Measurements from ENCODE around the gene UBE2D2.

UBE2D2 gene

DNA sequence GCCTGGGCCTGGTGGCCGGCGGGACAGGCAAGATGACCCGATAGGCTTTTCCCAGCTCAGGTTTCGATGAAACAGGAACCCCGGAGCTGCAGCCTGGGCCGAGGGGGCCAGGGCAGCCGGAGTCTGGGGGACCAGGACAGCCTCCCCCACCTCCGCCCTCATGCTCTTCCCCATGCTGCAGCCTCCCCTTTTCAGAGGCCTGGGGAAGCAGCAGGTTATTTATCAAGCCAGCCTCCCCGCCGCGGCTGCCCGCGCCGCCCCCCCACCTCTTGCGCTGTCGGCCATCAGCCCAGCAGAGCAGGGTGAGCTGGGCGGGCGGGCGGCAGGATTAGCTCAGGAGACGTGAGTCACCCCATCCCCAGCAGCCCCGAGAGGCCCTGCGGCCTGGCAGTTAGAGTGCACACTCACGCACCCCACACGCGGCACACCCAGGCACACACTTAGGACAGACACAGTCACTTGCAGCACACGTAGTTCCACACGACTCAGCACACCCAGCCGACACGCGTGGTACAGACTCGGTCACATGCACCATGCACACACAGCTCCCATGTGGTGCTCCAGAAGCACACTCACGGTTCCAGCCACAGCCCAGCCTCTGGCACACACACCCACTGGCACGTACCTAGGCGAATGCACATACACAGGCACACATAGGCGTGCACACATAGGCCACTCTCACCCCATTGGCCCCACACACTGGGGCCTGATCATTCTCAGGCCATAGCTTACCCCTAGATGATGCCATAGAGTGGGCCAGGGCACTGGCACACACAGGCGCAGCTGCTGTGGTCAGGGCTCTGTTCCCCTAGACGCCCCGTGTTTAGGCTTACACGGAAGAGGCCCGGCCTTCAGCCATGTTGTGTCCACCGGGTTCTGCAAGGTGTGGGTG, 100.0 kb downstream of the UBE2D2 start:
- no peak for DNase-seq (ENCODE audit: low read depth)

DNA sequence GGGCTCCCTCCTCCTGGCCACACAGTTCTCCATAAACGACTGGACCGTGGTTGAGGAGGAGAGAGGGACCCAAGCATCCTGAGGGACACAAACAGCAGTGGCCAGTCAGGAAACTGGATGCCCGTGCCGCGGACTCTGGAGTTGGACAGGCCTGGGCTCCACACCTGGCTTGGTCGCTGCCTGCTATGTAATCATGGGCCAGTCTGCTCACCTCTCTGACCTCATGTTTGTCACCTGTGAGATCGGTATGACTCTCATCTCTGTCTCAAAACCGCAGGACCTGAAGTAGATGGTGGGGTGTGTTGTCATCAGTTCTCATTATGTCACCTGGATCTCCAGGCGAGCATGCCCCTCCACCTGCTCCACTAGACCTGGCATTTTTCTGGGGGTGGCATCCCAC, 101.5 kb downstream of the UBE2D2 start:
- no peak for DNase-seq (ENCODE audit: low read depth)

DNA sequence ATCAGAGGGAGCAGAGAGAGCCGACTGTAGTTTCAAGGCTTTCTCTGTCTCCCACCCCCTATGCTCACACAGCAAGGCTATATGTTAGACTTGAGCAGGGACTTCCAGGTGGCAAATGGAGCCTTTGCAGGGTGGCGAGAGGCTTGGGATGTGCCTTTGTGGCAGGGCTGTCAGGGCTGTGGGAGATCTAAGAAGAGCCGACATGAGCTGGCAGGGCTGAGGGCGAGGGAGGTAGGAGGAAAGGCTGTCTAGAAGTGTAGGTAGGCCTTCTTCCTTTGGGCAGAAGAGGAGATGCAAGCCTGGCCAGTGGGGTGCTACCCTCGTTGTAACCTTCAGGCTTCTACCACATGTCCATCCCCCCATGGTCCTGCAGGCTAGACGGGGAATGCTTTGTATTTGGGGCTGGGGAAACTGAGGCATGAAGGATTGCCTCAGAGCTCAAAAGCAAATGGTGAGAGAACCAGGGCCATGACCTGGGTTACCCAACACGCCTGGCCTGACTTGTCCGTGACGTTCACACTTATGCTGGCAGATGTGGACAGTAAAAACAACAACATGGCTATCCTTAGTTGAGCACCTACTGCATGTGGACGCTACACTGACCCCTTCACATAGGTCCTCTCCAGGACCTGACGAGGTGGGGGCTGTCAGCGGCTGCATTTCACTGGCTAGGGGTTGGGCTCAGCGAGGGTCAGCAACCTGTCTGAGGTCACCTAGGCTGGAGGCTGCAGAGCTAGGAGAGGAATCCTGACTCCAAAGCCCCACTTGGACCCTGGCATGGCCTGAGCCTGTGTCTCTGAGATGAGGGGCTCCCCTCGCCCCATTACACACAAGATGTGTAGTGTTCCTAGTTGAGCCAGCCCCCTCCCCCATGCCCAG, 102.3 kb downstream of the UBE2D2 start:
- no peak for DNase-seq (ENCODE audit: low read depth)

DNA sequence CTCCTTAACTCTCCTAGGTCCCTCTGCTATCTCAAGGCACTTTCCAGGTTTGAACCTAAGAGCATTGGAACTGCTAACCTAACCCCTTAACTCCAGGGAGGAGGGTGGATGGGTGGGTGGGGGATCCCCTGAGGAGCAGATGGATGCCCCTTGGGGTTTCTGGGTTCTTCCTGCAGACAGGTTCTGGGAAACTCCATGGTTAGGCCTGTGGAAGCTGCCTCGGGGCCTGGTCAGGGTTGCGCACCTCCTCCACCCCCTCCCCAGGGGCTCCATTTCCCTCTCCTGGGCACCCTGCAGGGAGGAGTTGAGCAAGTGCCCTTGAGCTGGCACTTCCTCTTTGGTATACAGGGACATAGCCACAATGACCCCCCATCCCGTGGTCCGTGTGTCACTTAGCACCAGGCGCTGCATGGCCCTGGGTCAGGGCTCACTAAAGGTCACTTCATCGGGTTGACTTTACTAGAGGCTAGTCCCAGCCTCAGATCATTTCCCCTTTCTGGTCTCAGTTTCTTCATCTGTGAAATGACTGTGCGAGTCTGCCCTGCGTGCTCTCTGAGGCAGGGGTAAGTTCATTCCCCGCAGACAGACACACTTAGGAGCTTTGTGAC, 103.1 kb downstream of the UBE2D2 start:
- no peak for DNase-seq (ENCODE audit: low read depth)

GRCh38 chr5:139664727-139665351, 103.7 kb downstream of the UBE2D2 start:
- DNase-seq (ENCODE audit: low read depth), result no peak

DNA sequence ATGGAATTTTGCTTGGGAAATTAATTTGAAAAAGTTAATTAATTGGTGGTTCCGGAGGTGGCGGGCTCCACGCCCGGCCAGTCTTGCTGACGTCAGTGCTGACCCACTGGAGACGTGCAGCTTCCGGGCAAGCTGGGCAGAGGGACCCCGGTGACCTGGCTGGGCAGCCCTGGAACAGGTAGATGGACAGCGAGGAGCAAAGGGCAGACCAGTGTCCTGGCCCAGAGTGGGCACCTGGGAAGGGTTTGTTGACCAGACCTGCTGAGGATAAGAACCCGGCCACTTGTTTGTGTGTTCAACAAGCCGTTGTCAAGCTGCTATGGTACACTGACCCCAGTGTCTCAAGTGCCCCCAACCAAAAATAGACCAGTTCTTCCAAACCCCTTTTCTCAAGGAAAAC, 104.5 kb downstream of the UBE2D2 start:
- DNase-seq (ENCODE audit: low read depth), result no peak

DNA sequence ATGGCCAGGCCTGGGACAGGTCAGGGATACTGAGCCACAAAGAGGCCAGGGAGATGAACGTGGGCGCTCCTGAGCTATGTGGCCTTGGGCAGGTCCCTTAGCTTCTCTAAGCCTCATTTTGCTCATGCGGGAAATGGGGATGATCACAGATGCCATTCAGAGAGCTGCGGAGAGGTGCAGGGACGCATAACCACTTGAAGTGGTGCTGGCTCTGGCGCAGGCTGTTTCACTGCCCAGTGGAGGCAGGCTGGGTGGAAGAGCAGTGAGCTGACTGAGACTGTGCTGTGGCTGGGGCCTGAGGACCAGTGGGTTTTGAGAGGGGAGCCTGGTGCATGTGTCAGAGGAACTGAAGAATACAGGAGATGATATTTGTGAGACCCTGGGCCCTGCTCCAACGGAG, 105.4 kb downstream of the UBE2D2 start:
- DNase-seq (ENCODE audit: low read depth), result no peak

DNA sequence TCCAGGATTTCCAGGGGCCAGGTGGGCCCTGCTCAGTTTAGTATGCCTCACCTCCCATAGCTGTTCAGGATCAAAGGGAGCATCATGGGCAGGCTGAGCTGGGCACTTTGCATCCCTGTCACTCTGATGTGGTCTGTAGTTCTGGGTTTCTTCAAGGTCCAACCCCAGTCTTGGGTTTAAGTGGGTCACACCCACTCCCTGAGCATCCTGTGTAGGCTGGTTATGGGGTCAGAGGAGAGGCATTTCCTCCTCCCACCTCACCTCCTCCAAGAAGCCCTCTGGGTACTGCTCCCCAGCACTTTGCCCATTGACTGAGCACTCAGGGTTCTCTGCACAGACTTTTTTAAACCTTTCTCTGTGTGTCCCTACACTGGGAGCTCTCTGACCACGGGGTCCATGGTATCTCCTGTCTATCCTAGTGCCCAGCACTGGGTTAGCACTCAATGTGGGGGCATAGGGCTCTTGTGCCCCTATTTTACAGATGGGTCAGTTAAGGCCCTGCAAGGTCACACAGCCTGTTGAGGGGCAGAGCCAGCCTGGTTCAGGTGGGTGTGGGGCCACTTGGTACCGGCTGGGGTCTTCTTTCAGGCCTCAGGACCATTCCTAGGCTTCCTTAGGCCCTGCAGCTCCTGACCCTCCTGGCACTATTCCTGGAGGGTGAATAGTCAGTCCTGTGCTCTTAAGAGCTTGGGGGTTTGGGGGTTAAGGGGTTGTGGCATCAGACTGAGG, 106.0 kb downstream of the UBE2D2 start:
- DNase-seq (ENCODE audit: low read depth), result no peak

GRCh38 chr5:139667730-139668063, 106.6 kb downstream of the UBE2D2 start:
- DNase-seq (ENCODE audit: low read depth), result no peak

GRCh38 chr5:139668064-139668880, 107.1 kb downstream of the UBE2D2 start:
- DNase-seq (ENCODE audit: low read depth), result no peak

DNA sequence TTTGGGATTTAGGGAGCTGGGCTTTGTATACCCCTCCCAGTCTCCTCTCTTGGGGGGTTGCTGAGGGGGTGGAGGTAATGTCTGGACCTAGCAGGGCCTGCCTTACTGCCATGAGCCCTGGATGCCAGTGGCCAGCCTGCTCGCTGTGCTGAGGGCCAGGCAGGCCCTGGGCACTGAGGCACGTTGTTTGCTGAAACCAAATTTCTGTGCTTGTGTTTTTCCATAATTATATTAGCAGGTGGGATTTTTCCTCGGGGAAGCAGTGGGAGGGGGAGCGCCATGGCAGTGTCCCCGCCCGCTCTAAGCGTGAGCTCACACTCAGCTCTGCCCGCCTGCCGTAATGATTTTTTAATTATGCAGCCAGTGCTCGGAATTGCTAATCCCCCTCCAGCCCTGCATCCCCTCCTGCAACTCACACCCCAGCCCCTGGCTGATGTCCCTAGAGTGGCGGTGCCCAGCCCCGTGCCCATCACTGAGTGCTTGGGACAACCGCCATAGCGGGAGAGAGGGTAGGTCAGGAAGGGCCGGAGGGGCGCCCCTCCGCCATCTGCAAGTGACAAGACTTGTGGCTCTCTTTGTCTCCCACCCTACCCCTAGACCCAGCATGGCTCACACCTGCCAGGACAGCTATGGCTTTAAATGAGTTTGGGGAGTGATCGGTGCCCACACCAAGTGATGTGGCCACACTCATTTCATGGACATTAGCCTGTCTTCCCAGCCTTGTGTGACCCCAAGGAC, 108.0 kb downstream of the UBE2D2 start:
- no peak for DNase-seq (ENCODE audit: low read depth)

DNA sequence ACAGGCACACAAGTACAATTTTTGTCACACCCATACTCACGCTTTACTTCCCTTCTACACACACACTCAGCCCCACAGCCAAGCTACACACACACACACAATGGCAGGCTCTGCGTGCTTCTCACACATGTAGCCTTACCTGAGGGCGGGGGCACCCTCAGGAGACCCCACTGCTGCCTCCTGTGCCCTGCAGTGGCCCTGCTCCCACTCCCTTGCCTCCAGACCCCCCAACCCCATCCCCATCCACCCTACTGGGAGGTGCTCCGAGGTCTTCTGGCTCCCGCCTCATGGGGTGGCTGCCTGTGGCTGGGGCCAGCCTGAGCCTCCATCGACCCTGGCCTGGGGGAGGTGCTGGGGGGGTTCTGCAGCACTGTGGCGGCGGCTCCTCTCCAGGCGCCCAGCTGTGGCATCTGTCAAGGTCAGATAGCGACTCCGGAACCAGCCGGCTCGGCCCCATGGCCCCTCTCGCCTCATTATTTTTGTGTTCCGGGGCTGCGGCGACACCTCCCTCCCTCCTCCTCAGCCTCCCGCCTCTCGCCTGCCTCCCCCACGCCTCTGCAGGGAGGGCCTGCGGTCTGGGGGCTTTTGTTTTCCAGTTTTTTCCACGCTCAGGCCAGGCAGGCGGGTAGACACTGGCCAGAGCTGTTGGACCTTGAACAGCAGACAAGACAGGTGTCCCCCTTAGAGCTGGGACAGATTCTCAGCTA, 108.7 kb downstream of the UBE2D2 start:
- DNase-seq (ENCODE audit: low read depth), result peak; percentile 92

DNA sequence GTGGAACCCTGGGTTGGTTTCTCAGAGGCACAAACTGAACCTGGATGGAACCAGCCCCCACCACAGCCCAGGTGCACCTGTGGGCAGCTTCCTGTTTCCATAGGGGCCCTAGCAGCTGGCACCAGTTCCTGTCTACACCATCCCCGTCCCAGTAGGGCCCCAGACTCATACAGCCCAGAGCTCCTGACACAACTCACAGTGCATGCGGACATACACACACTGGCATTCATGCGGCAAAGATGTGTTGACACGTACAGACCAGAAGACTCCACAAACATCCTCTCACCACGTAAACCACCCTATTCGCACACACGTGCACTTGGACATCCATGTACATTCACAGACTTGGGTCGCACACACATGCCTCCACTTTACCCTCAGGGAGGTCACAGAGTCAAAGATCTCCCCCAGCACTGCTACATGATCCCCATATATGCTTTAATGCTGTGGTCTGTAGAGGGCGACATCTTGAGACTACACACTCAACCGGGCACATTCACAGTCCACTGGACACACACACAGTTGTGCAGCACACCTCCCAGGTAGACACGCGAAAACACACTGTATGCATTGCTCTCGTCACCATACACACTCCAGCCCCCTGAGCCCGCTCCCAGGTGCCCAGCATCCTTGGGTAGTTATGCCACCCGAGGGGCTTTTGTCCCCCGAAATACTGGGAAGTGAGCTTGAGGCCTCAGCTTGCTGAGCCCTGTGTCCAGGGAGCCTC, 109.4 kb downstream of the UBE2D2 start:
- no peak for DNase-seq (ENCODE audit: low read depth)

- DNase-seq (ENCODE audit: low read depth), result peak; percentile 71
Measured at GRCh38 chr5:139671096-139671841, 110.1 kb downstream of the UBE2D2 start.

DNA sequence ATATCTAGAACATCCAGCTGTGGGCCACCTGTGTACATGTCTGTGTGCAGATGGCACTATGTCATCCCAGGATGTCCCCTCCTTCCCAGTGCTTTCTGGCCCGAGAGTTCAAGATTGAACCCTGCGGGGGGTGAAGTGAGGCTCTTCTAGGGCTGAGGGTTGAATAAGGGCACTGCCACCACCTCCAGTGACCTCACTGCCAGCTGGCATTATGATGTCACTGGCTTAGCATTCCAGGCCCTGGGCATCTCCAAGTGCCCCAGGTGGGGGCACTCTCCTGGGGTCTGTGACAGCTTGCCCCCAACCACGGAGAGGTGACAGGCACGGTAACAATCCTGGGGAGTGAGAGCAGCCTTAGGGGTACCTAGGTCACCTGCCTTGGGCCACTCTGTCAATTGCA, 114.1 kb downstream of the UBE2D2 start:
- no peak for DNase-seq (ENCODE audit: low read depth)

- no peak for DNase-seq (ENCODE audit: low read depth)
Measured at GRCh38 chr5:139675825-139676224, 114.7 kb downstream of the UBE2D2 start.

GRCh38 chr5:139676406-139676805, 115.3 kb downstream of the UBE2D2 start:
- DNase-seq (ENCODE audit: low read depth), result no peak

Measured in CMK (cell line).